Iris pigment epithelial cell (primary cell): ENCODE measurements around the gene DMD.

Experiments used
- DNase-seq: peaks from one replicate; pipeline ENCODE4 v3.0.0-alpha.2; 2011; ENCODE audit warnings: low read depth

The DMD gene

GRCh38 chrX:31170792-31171191 is 2040.6 kb downstream of the DMD start:
- DNase-seq = no peak

DNA sequence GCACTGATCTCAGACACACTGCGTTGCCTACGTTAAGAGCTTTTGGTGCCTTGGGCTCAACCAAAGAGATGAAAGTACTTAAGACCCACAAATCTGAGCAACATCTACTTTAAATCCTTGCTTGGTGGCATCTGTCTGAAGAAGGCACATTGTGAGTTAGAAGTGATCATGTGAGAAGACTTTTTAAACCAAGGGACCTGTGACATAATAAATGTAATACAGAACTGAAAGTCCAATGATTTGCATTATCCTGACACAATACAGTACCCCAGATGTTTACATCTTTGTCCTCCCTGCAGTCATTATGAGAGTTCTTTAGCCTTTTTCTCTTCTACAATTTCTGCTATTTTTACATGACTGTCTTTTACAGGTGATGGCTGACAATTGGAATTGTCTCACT is 2042.8 kb downstream of the DMD start:
- DNase-seq = no peak

DNA sequence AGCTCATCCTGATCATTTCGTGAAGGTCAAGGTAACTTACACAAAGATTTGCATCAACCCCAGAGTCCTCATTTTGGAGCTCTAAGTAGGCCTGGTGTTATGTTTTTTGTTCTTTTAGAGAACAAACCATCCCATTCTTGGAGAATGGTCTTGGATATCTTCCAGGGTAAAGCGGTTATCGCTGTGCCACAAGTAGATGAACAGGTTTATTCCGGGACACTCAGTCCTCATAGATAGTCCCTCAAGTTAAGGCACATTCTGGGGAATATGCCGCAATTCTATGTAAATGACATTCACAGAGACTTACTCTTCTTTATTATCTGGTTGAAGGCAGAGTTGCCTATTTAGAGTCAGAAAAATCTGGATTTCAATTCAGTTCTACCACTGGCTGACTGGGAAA is 2044.5 kb downstream of the DMD start:
- no peak for DNase-seq

DNA sequence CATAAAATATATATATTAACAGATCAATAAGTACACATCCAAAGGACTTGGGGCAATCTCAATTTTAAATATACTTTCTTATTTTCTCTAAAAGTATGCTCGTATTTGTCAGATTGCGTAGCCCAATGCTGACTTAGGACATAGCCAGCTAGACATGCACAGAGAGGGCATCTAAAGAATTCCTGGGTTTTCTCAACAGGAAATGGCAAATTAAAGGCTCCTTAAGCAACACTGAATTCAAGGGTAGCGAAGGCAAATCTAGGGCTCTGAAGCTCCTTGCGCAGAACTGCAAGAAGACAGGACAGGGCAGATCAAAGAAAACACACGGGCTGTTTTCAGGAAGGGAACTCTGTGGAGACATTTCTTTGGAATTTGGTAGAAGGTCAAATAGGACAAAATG is 2044.9 kb downstream of the DMD start:
- DNase-seq = peak; percentile 57

- DNase-seq = peak; percentile 60
These were observed 2045.9 kb downstream of the DMD start for GRCh38 chrX:31165241-31166035.

GRCh38 chrX:31154946-31155345 is 2056.4 kb downstream of the DMD start:
- no peak for DNase-seq

GRCh38 chrX:31153475-31154047 is 2057.8 kb downstream of the DMD start:
- no peak for DNase-seq

DNA sequence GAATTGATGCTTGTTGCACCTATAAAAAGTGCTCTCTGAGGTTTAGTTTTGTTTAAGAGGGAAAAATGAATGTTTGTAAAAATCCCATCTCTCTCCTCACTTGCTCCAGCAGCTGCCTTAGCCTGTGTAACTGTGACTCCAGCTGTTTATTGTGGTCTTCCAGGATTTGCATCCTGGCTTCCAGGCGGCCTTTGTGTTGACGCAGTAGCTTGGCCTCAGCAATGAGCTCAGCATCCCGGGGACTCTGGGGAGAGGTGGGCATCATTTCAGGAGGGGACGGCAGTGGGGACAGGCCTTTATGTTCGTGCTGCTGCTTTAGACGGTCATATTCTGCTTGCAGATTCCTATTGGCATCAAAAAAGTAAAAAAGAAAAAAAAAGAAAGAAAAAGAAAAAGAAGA is 2064.2 kb downstream of the DMD start:
- no peak for DNase-seq

- peak; percentile 21 for DNase-seq
These were observed 2071.4 kb downstream of the DMD start for GRCh38 chrX:31139961-31140360.

DNA sequence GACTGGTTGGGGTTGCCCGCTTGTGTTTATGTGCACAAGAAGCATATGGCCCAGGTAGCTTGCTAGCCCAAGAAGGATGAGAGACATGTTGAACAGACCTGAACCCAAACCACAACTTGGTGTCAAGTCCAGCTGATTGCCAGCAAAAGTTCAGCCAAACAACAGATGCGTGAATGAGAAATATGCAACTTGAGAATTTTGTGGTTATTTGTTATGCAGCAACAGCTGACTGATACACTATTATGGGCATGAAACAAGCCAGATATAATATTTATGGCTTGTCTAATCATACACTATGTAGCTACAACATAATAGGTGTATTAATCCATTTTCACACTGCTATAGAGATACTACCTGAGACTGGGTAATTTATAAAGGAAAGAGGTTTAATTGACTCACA is 2073.2 kb downstream of the DMD start:
- no peak for DNase-seq

GRCh38 chrX:31136144-31136611 is 2075.2 kb downstream of the DMD start:
- no peak for DNase-seq

DNA sequence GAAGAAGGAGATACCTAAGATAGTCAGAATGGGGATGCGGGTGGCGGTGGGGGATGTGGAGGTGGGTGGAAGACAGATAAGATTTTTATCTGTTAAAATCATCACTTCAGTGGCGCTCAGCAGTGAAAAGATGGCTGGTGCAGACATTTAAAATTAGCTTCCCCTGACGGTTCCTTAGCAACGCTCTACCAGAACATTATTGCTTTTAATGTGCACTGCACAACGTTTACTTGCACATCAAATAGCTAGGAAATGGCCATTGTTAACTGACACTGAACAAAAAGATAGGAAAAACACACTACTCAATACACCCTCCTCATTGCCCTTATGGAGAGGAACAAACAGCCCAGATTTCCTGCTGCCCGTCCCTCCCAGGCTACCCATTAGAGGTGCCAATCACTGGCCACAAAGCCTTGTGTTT is 2078.5 kb downstream of the DMD start:
- no peak for DNase-seq

DNA sequence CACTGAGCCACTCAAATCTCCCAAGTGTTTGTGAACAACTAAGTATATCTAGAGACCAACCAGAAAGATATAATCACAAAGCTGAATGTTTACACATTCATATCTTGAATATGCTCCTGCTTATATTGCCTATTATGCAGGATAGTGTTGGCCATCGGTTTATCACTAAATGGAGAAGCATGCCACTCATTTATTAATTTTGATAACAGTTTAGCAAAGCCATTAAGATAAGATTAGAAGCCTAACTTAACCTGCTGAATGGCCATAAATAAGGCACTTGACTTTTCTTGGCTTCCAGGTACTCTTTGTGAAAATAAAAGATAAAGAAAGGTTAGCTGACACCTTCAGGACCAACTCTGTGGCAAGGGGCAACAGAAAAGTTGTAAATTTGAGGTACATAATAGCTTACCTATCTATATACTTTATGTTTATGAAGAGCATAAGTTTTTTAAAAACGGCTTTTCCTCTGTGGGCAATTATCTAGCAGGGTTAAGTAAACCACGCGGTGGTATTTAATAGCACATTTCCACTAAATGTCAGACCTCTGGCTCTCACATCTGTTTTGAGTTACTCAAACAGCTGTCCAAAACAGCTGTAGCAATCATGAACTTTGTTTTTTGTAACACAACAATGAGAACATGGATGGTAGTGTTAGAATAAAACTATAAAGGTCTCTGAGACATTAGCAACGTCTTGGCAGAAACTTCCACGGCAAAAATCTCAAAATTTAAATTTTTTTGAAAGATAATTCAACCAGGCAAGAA is 2080.7 kb downstream of the DMD start:
- DNase-seq = no peak

GRCh38 chrX:31128855-31129254 is 2082.5 kb downstream of the DMD start:
- no peak for DNase-seq

- DNase-seq = no peak
These were observed 2083.6 kb downstream of the DMD start for GRCh38 chrX:31127716-31128115.

- peak; percentile 59 for DNase-seq
These were observed 2085.1 kb downstream of the DMD start for GRCh38 chrX:31126205-31126604.

- no peak for DNase-seq
These were observed 2086.8 kb downstream of the DMD start for GRCh38 chrX:31124536-31124935.

GRCh38 chrX:31123335-31123734 is 2088.0 kb downstream of the DMD start:
- DNase-seq = no peak

GRCh38 chrX:31117266-31117665 is 2094.1 kb downstream of the DMD start:
- DNase-seq = no peak

- DNase-seq = no peak
These were observed 2096.0 kb downstream of the DMD start for GRCh38 chrX:31115398-31115797.

GRCh38 chrX:31114858-31115257 is 2096.5 kb downstream of the DMD start:
- no peak for DNase-seq

DNA sequence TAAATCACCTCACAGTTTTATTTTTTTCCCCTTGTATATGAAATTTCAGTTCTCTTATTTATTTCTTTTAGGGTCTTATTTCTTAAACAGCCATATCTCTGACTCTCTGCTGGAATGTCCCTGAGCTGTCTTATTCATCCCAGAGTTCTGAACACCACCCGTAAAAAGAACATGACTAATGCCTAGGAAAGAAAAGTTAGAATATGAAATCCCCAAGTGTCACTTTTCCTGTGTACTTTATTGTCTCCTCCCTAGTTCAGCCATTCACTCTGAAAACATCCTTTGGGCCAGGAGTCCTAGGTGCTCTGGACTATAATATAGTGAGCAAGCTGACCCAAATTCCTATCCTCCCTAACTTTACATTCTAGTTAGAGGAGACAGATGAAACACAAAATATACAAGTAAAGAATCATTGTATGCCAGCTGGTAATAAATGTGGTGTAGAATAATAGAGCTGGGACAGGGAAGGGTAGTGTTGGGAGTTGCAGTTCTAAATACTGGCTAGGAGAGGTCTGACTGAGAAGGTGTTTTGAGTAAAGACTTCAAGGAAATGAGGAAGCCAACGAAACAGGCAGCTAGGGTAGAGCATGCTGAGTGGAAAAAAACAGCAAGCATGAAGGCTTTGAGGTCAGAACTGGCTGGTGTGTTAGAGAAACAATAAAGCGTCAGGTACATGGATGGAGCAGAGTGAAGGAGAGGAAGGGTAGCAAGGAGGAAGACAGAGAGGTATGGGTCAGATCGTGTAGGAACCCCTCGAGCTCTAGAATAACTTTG is 2098.9 kb downstream of the DMD start:
- peak; percentile 18 for DNase-seq
